ENCODE results near the gene NEURL4.

Gene NEURL4

GRCh38 chr17:7322520-7323194 lies 6.5 kb downstream of the NEURL4 start:
- no peaks in the 10 kb centered on the region for H3K9me3 ChIP-seq (ENCODE audit: insufficient read depth, low read length, severe bottlenecking)
- TF ChIP-seq EZH2 (IDR thresholded peaks at IDR 0.05; ENCODE audit: borderline replicate concordance, low read depth, low read length, severe bottlenecking) (no peak), CTCF (IDR thresholded peaks at IDR 0.05; ENCODE audit: borderline replicate concordance, extremely low read depth, low read length, poor library complexity, severe bottlenecking) (no peak)
- H3K27me3 ChIP-seq (ENCODE audit: insufficient read depth, low read length, poor library complexity), result no peaks in the 10 kb centered on the region
- no peaks in the 10 kb centered on the region; the same call in 1 of the 2 replicates for H4K20me1 ChIP-seq (ENCODE audit: insufficient read depth, low read length)
- no peak overlapping the region for H3K27ac ChIP-seq (ENCODE audit: low read length)
- no peak overlapping the region for H3K4me2 ChIP-seq (ENCODE audit: insufficient read depth, low read length)
- no peak overlapping the region for H3K9ac ChIP-seq (ENCODE audit: low read depth, low read length)
- ATAC-seq (ENCODE audit: insufficient read depth, low read depth) (no peak), DNase-seq (no peak)
- H3K36me3 ChIP-seq (ENCODE audit: insufficient read depth, low read length), result peaks cover 90% of the 10 kb centered on the region
- H3K4me1 ChIP-seq (ENCODE audit: insufficient read depth, low read length), result peaks cover 9% of the 10 kb centered on the region
- peaks cover 10% of the 10 kb centered on the region for H3K79me2 ChIP-seq (ENCODE audit: insufficient read depth, low read length)
- no peak overlapping the region for H3K4me3 ChIP-seq (ENCODE audit: low read depth in 1 of 2, low read length in 2 of 2)
- H2AFZ ChIP-seq (ENCODE audit: low read depth, low read length), result no peak overlapping the region

- H3K79me2 ChIP-seq (ENCODE audit: insufficient read depth, low read length), result no peaks in the 10 kb centered on the region
- no peak overlapping the region for H3K4me3 ChIP-seq (ENCODE audit: low read depth in 1 of 2, low read length in 2 of 2)
- H3K4me1 ChIP-seq (ENCODE audit: insufficient read depth, low read length), result peaks cover under 1% of the 10 kb centered on the region; the same call in 1 of the 2 replicates
- no peak overlapping the region for H3K9ac ChIP-seq (ENCODE audit: low read depth, low read length)
- DNase-seq, result no peak
- no peak for ATAC-seq (ENCODE audit: insufficient read depth, low read depth)
- no peaks in the 10 kb centered on the region for H3K27me3 ChIP-seq (ENCODE audit: insufficient read depth, low read length, poor library complexity)
- H3K4me2 ChIP-seq (ENCODE audit: insufficient read depth, low read length), result no peak overlapping the region
- H3K36me3 ChIP-seq (ENCODE audit: insufficient read depth, low read length), result peaks cover 87% of the 10 kb centered on the region
- no peak overlapping the region for H2AFZ ChIP-seq (ENCODE audit: low read depth, low read length)
- H3K9me3 ChIP-seq (ENCODE audit: insufficient read depth, low read length, severe bottlenecking), result no peaks in the 10 kb centered on the region
- no peaks in the 10 kb centered on the region; the same call in 1 of the 2 replicates for H4K20me1 ChIP-seq (ENCODE audit: insufficient read depth, low read length)
- TF ChIP-seq CTCF (IDR thresholded peaks at IDR 0.05; ENCODE audit: borderline replicate concordance, extremely low read depth, low read length, poor library complexity, severe bottlenecking), result no peak
- TF ChIP-seq EZH2 (IDR thresholded peaks at IDR 0.05; ENCODE audit: borderline replicate concordance, low read depth, low read length, severe bottlenecking), result no peak
- H3K27ac ChIP-seq (ENCODE audit: low read length), result no peak overlapping the region
Measured at GRCh38 chr17:7321466-7321865, 7.7 kb downstream of the NEURL4 start.

GRCh38 chr17:7318121-7318860 lies 10.8 kb downstream of the NEURL4 start:
- Histone ChIP-seq H3K4me3 (ENCODE audit: low read depth in 1 of 2, low read length in 2 of 2) (no peak overlapping the region), H3K27me3 (ENCODE audit: insufficient read depth, low read length, poor library complexity) (no peaks in the 10 kb centered on the region), H3K79me2 (ENCODE audit: insufficient read depth, low read length) (peaks cover 26% of the 10 kb centered on the region), H3K36me3 (ENCODE audit: insufficient read depth, low read length) (peaks cover 74% of the 10 kb centered on the region), H3K9me3 (ENCODE audit: insufficient read depth, low read length, severe bottlenecking) (no peaks in the 10 kb centered on the region), H3K4me1 (ENCODE audit: insufficient read depth, low read length) (peaks cover 25% of the 10 kb centered on the region), H3K27ac (ENCODE audit: low read length) (no peak overlapping the region), H4K20me1 (ENCODE audit: insufficient read depth, low read length) (peaks cover 16% of the 10 kb centered on the region), H2AFZ (ENCODE audit: low read depth, low read length) (no peak overlapping the region), H3K4me2 (ENCODE audit: insufficient read depth, low read length) (no peak overlapping the region), H3K9ac (ENCODE audit: low read depth, low read length) (no peak overlapping the region)
- DNase-seq (no peak), ATAC-seq (ENCODE audit: insufficient read depth, low read depth) (no peak)
- no peak for TF ChIP-seq CTCF (IDR thresholded peaks at IDR 0.05; ENCODE audit: borderline replicate concordance, extremely low read depth, low read length, poor library complexity, severe bottlenecking)
- no peak for TF ChIP-seq EZH2 (IDR thresholded peaks at IDR 0.05; ENCODE audit: borderline replicate concordance, low read depth, low read length, severe bottlenecking)

All from DND-41 (cell line).